GM19397 (cell line): Measurements from ENCODE around the gene CDH12.
"Not testable (repeated sequence)": the region's sequence is repeated elsewhere in the genome, so short reads cannot be mapped to it uniquely, and the experiment has no call there.

ENCODE experiments used
- ATAC-seq: cut with Tn5 transposase; IDR thresholded peaks from one replicate; pipeline ENCODE4 v1.9.1; 2021; ENCODE audit warnings: mild to moderate bottlenecking, moderate library complexity; ENCODE audit not compliant: unreplicated experiment

Gene CDH12

GRCh38 chr5:22316294-22316693 lies 536.9 kb downstream of the CDH12 start:
- no peak for ATAC-seq

GRCh38 chr5:22315052-22315451 lies 538.1 kb downstream of the CDH12 start:
- not testable (repeated sequence) for ATAC-seq

- no peak for ATAC-seq
Observed at GRCh38 chr5:22314548-22314947, 538.6 kb downstream of the CDH12 start.

- ATAC-seq, result no peak
Observed at GRCh38 chr5:22306011-22306410, 547.1 kb downstream of the CDH12 start.

DNA sequence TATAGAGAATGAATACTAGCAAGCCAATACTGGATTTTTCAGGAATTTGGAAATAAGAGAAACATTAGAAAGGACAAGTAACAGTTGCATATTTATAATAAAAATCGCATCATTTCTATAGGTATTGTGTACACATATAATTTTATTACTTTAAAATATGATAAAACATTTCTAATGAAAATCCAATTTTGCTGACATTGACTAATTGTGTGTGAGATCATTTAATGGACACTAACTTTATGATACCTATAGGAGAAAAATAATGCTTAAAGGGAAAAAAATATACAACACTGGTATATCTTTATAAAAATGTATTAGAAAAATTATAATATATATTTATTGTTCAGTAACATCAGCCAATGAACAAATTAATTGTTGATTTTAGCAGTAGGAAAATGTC lies 557.3 kb downstream of the CDH12 start:
- no peak for ATAC-seq

- no peak for ATAC-seq
Observed at GRCh38 chr5:22293147-22293546, 560.0 kb downstream of the CDH12 start.

GRCh38 chr5:22278164-22278563 lies 575.0 kb downstream of the CDH12 start:
- ATAC-seq, result no peak

DNA sequence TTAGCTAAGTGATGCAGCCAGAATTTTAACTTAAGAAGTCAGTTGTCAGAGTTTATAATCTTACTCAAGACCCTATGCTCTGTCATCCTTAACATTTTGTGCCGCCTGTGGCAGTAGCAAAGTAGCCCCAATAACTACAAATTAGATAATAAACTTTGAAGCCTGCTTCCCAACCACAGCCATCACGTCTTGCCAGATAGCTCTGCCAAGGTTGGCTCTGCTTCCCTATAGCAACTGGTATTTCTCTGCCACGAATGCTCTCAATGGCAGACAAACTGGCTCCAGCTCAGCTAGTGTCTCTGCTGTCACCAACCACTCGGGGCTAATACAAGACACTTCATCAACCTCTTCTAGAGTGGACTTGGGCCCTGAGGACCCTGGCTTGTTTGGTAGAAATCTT lies 576.1 kb downstream of the CDH12 start:
- ATAC-seq, result no peak

GRCh38 chr5:22265855-22266254 lies 587.3 kb downstream of the CDH12 start:
- not testable (repeated sequence) for ATAC-seq

DNA sequence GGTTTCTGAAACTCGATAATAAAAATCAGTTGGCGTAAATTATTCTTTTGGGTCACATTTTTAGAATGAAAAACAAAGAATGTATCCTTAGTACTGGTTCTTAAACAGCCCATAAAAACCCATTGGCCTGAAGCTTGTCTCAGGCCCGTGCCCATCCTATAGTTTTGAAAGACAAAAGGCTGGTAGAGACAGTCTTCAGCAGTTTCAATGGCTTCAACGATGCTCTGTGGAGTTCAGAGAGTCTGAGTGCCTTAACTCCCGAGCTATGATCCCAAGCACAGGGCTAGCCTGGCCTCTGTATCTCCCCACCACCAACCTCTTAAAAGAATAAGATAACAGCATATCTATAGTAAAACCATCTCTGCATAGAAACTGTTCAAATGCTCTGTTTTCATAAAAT lies 595.0 kb downstream of the CDH12 start:
- no peak for ATAC-seq

DNA sequence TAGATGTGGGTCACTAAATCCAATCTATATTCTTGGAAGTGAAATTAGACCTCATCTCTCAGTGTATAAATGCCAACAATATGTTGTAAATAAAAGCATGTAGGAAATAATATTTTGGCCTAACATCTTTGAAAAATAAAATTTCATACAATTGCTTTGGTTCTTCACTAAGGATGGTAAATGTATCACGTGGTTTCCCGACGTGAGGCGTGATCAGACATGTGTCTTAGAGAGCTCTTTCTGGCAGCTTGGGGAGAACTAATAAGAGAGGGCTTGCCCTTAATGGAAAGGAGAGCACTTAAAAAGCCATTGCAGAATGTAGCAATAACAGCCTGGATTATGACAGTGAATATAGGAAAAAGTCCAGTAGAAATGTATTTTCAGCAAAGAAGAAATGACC lies 602.6 kb downstream of the CDH12 start:
- no peak for ATAC-seq

GRCh38 chr5:22249209-22249729 lies 603.9 kb downstream of the CDH12 start:
- no peak for ATAC-seq

DNA sequence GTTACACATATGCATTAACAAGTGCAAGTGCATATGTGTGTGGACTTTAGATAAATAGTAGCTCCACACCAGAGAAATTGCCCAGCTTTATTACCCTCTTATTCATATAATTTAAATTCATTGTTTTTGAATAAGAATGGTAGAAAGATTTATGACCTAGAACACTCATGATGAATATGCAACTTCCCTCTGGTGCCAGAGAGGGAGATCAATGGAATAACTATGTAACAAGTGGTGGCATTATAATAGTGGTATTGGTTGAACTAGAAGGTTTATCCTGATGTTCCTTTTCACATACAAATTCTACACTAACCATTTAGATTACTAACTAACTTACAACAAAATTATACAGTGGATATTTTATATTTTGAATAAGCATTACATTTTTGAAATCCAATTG lies 607.4 kb downstream of the CDH12 start:
- no peak for ATAC-seq

- no peak for ATAC-seq
Observed at GRCh38 chr5:22242532-22242931, 610.6 kb downstream of the CDH12 start.

DNA sequence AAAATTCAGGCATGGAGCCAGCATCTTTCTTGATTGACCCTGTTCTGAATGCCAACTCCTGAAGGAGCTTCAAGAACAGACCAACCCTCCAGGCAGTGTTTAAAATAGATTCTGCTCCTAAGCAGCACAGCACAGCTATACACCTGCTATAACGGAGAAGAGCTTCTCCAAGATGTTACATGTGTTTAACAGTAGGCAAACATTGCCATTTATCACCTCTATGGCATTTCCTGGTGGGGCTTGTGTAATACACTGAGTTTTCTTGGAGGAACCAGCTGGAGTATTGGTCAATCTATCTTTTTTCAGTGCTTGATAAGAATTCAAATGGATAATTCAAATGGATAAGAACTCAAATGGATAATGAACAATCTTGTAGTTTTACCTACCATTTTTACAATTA lies 615.1 kb downstream of the CDH12 start:
- no peak for ATAC-seq

DNA sequence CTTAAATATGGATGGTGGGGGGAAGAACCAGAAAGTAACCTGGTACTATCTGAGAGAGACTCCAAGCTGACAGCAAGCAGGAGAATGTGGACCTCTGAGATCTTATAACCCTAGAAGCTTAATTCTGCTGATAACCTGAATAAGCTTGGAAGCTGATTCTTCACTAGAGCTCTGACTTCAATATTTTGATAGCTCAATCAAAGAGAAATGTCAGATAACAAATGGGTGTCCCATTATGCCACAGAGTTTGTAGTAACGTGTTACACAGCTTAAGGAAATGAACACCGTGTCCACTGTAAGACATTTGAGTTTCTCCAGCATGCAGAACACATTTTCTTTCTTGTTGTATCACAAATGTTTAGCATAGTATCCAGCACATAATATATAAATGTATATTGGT lies 626.7 kb downstream of the CDH12 start:
- ATAC-seq, result no peak

- ATAC-seq, result no peak
Observed at GRCh38 chr5:22223079-22223478, 630.1 kb downstream of the CDH12 start.

- not testable (repeated sequence) for ATAC-seq
Observed at GRCh38 chr5:22213703-22214495, 639.2 kb downstream of the CDH12 start.

- ATAC-seq, result not testable (repeated sequence)
Observed at GRCh38 chr5:22212254-22212991, 640.7 kb downstream of the CDH12 start.

GRCh38 chr5:22208463-22208862 lies 644.7 kb downstream of the CDH12 start:
- ATAC-seq, result not testable (repeated sequence)

DNA sequence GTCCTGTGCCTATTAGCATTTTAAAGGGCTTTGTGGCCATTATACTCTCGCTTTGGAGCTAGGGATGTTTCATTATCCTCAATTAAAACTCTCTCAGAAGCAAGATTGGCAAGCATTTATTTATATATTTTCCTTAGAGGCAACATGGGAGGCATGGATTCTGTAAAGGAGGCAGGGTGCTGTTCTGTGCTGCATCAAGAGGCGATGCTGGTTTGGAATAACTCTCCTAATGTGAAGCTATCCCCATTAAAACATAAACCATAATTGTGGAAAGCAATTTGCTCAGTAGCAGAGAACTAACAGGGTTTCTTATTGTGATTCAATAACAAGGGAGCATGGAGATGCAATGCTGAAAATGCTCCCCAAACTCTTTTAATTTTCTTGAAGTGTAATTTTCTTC lies 664.5 kb downstream of the CDH12 start:
- ATAC-seq, result not testable (repeated sequence)

DNA sequence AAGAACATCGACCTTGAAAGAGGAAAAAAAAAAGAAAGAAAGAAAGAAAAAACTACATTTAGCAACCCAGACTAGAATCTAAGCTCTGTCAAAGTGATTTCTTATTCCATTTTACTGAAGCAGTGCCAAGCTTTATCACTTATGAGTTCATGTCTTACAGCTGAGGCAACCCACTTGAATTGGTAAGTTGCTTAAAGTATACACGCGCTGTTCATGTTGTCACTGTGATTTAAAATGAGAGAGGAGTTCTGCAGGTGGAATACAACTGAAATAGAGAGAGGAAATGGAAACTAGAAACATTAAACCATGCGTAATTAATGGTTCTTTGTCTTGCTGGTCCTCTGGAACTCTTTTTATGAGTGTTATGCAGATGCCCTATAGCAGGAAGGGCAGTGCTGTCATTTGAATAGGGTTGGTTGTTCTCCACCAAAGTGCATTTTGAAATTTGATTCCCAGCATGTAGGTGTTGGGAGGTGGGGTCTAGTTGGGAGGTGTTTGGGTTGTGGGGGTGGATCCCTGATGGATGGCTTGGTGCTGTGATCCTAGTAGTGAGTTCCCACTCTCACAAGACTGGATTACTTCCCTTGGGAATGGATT lies 665.4 kb downstream of the CDH12 start:
- ATAC-seq, result not testable (repeated sequence)
